Esophagus muscularis mucosa (tissue), 4 donors: ENCODE data around the gene ATP6V0E1. TPM values are rescaled to one million over a fixed set of nuclear protein-coding genes. Genes with fewer than 3 reads are reported as not detected.

Experiments
- DNase-seq: peaks from one replicate; pipeline ENCODE4 v3.0.0-alpha.2; 2017; ENCODE audit errors: extremely low spot score
- H3K27ac ChIP-seq, 4 donors: fragments of 200-600 bp; sonication (generic); replicated peaks in 1 of 4; 1 replicate in 3 of 4; 2 replicates in 1 of 4; pipeline ENCODE4 v1.5.1; 2016 to 2019; ENCODE audit warnings: mild to moderate bottlenecking in 1 of 4
- H3K27me3 ChIP-seq, 4 donors: fragments of 200-600 bp; sonication (generic); one replicate each; pipeline versions ENCODE4 v1.5.1 to v1.6.0; 2016 to 2019
- H3K36me3 ChIP-seq, 4 donors: fragments of 200-600 bp; sonication (generic); one replicate each; pipeline ENCODE4 v1.5.1; 2016 to 2019
- H3K4me1 ChIP-seq, 4 donors: fragments of 200-600 bp; sonication (generic); one replicate each; pipeline ENCODE4 v1.5.1; 2016 to 2019
- H3K4me3 ChIP-seq, 4 donors: fragments of 200-600 bp; sonication (generic); 1 replicate in 2 of 4; 2 replicates in 2 of 4; pipeline ENCODE4 v1.5.1; 2016 to 2019; ENCODE audit warnings: mild to moderate bottlenecking in 4 of 4, moderate library complexity in 1 of 4
- H3K9me3 ChIP-seq, 4 donors: fragments of 200-600 bp; sonication (generic); 1 replicate in 3 of 4; 2 replicates in 1 of 4; pipeline ENCODE4 v1.5.1; 2016 to 2019
- CTCF ChIP-seq, 3 experiments: fragments of 200-600 bp in 2 of 3; fragments of 450-650 bp in 1 of 3; sonication (generic) in 2 of 3; IDR thresholded peaks; one replicate each; pipeline ENCODE4 v1.5.1; 2017 to 2019; ENCODE audit warnings: antibody characterized with exemption in 3 of 3, mild to moderate bottlenecking in 2 of 3, moderate library complexity in 1 of 3
- EP300 ChIP-seq: sonication (generic); formaldehyde crosslinking; IDR thresholded peaks from one replicate; pipeline ENCODE4 v1.6.1; 2017; ENCODE audit warnings: antibody characterized with exemption
- POLR2A ChIP-seq: fragments of 450-650 bp; IDR thresholded peaks from one replicate; pipeline ENCODE4 v1.6.1; 2017; ENCODE audit warnings: antibody characterized with exemption, moderate library complexity, mild to moderate bottlenecking, low read depth
- POLR2AphosphoS5 ChIP-seq, 2 donors: sonication (generic); formaldehyde crosslinking; IDR thresholded peaks; one replicate each; pipeline ENCODE4 v1.6.1; 2017; ENCODE audit warnings: antibody characterized with exemption in 2 of 2
- WGBS: methylation state at CpG from one replicate; pipeline ENCODE4 v1.1.5; 2018; 5-methylcytosine and 5-hydroxymethylcytosine counted together
- intact Hi-C: fragments of 100-400 bp; cut with DNase I; formaldehyde crosslinking; loops from one replicate; pipeline ENCODE4 v1.15.1; 2023
- total RNA-seq, 4 donors: library from RNA; depleted of rRNA; stranded (reverse); fragments of >200 nt; gene quantifications; one replicate each; pipeline versions ENCODE4 v1.1.0 to v1.2.1, GENCODE V29; 2016

The ATP6V0E1 gene
- total RNA-seq, 4 donors from 2014 or later: 106 to 210 (median 133) TPM

- H3K36me3 ChIP-seq: peaks cover 0 to 31% (median 22%) of the 10 kb centered on the region in 4 donors
- TF ChIP-seq CTCF (IDR thresholded peaks at IDR 0.05) (no peak), POLR2AphosphoS5 (IDR thresholded peaks at IDR 0.05) (no peak), POLR2A (no peak), EP300 (no peak)
- H3K4me3 ChIP-seq: peak overlapping the region; percentile 74 to 89 (median 78)
- DNase-seq: no peak
- peak overlapping the region; percentile 82 to 87 (median 84) for H3K27ac ChIP-seq
- no peaks in the 10 kb centered on the region for H3K27me3 ChIP-seq
- H3K9me3 ChIP-seq: no peaks in the 10 kb centered on the region
- 20% methylated on average over 17 of the region's 28 CpGs for WGBS
- H3K4me1 ChIP-seq: peaks cover 8 to 48% (median 37%) of the 10 kb centered on the region in 4 donors
- intact Hi-C loops: no loop called here
Measured at GRCh38 chr5:172959824-172960799, 23.5 kb upstream of the ATP6V0E1 start.

- intact Hi-C loops: loop anchor here (10.0 kb wide), 1 partner anchor 315 kb away; no protein-coding TSS in a partner anchor
- Histone ChIP-seq H3K4me3 (no peak overlapping the region), H3K36me3 (peaks cover 11 to 42% (median 31%) of the 10 kb centered on the region in 4 donors), H3K4me1 (no peaks in the 10 kb centered on the region), H3K27me3 (no peaks in the 10 kb centered on the region), H3K9me3 (no peaks in the 10 kb centered on the region), H3K27ac (no peak overlapping the region)
- no peak for TF ChIP-seq EP300
- no peak for TF ChIP-seq POLR2AphosphoS5 (IDR thresholded peaks at IDR 0.05)
- TF ChIP-seq CTCF (IDR thresholded peaks at IDR 0.05): no peak
- TF ChIP-seq POLR2A: no peak
- DNase-seq: no peak
- 97% methylated on average over 2 of the region's 2 CpGs for WGBS
Measured at GRCh38 chr5:172969921-172970320, 13.7 kb upstream of the ATP6V0E1 start.

GRCh38 chr5:172971482-172971881 is 12.1 kb upstream of the ATP6V0E1 start:
- intact Hi-C loops: loop anchor here (10.0 kb wide), 1 partner anchor 313 kb away; no protein-coding TSS in a partner anchor
- no peak for DNase-seq
- Histone ChIP-seq H3K36me3 (peaks cover 8 to 27% (median 23%) of the 10 kb centered on the region in 4 donors), H3K27ac (no peak overlapping the region), H3K4me3 (no peak overlapping the region), H3K4me1 (no peaks in the 10 kb centered on the region), H3K27me3 (no peaks in the 10 kb centered on the region), H3K9me3 (no peaks in the 10 kb centered on the region)
- TF ChIP-seq POLR2A (no peak), CTCF (IDR thresholded peaks at IDR 0.05) (no peak), POLR2AphosphoS5 (IDR thresholded peaks at IDR 0.05) (no peak), EP300 (no peak)
- 84% methylated on average over 3 of the region's 3 CpGs for WGBS

GRCh38 chr5:172972552-172972951 is 11.0 kb upstream of the ATP6V0E1 start:
- H3K27ac ChIP-seq: no peak overlapping the region
- 96% methylated on average over 5 of the region's 5 CpGs for WGBS
- intact Hi-C loops: loop anchor here (10.0 kb wide), 1 partner anchor 312 kb away; no protein-coding TSS in a partner anchor
- no peaks in the 10 kb centered on the region for H3K27me3 ChIP-seq
- H3K4me3 ChIP-seq: no peak overlapping the region
- H3K36me3 ChIP-seq: peaks cover 8 to 26% (median 22%) of the 10 kb centered on the region in 4 donors
- no peaks in the 10 kb centered on the region for H3K9me3 ChIP-seq
- no peak for TF ChIP-seq CTCF (IDR thresholded peaks at IDR 0.05)
- TF ChIP-seq EP300: no peak
- TF ChIP-seq POLR2A: no peak
- no peak for TF ChIP-seq POLR2AphosphoS5 (IDR thresholded peaks at IDR 0.05)
- H3K4me1 ChIP-seq: no peaks in the 10 kb centered on the region
- DNase-seq: no peak
